ENCODE results near the gene LRTM1.

The LRTM1 gene

DNA sequence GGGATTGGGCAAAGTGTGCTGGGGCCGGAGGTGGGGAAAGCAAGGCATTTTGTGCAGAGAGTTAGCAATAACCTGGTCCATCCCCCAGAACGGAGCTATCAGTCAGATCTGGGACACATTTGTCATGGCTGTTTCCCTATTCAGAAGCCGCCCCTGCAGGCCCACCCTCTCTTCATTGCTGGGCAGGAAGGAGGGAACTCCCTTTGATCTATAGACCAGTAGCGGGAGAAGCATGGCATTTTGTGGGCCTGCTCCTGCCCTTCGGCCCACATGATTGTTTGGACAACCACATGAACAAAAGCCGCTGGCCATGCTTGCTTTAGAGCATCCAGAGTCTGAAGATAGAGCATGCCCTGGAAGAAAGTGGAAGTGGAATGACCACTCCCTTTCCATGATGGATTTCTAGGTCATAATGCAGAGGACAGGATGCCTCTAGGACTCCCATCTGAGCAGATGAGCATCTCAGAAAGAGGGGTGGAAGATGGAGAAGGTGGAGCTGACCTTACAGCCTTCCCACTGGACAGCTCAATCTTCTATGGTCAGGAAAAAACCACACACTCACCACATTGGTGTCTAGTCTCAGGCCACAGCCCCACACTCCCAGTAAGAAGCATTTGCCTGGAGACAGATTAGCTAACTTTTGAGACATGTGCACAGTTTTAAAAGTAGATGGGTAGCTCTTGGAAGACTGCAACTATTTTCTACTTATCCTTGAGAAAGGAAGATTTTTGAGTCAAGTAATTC is 11.9 kb upstream of the LRTM1 start:
- DNase-seq = no peak

DNA sequence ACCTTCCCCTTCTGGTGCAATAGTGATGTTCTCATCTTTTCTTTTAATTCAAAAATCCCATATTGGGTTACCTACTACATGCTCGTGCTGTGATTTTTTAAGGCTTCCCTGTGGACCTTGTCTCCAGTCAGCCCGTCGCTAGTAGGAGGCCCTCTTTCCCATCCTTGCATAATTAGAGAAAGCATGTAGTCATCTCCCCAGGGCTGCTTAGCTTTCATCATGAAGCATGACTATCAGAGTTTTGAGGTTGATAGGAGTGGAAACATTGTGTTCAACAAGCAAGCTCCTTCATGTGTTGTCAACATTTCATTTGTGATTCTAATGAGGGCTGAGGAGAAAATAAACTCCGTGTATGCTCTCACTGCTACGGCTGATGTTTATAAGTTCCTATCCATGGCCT is 8.7 kb upstream of the LRTM1 start:
- DNase-seq = no peak

DNA sequence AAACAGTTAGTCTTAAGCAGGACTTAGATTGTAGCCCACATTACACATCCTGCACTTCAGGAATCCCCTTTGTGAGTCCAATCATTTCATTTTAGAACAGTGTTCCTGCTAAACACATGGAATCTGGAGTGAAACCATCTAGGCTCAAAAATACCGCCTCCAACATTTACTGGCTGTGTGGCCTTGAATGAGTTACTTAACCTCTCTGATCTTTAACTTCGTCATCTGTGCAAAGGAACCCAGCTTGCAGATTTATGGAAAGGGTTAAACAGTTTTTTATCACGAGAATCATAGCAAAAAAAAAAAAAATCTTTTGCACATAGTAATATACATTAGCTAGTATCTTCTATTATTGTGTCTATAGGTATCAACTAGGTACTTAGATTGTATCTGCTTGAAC is 8.0 kb upstream of the LRTM1 start:
- no peak for DNase-seq

DNA sequence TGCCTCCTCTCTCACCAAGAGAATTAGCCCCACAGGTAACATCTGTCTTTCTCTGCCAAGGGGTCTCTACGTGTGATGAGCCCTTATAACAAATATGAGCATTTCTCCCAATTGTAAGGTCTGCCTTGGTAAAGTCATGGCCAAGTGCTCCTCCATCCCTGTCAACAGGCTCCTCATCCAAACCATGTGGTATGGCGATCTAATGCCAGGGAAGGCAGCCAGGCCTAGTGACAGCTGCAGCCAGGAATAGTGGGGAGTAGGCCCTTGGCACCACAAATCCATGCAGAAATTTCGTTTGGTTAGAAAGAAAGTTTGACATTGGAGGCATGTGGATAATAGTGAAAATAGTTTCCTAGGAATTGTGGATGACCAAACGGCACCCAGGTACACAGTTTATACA is 4.7 kb upstream of the LRTM1 start:
- peak; percentile 43 to 58 for DNase-seq

DNA sequence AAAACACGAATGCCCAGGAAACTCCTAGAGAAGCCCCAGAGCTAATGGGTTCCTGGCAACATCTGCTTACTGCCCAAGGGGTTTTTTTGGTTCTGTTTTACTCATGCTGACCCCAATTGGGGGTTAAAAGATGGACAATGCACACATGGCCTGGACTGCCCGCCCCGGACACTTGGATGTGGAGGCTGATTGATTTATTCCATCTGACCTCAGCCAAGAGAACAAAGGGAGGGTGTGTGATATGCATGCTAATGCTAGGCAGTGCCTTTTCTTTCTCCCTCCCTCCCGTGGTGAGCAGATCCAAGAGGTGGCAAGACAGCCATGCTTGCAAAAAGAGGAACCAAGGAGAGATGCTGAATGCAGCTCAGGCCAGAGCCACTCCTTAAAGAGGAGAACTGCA is 3.3 kb upstream of the LRTM1 start:
- DNase-seq = peak; percentile 76 to 81

DNA sequence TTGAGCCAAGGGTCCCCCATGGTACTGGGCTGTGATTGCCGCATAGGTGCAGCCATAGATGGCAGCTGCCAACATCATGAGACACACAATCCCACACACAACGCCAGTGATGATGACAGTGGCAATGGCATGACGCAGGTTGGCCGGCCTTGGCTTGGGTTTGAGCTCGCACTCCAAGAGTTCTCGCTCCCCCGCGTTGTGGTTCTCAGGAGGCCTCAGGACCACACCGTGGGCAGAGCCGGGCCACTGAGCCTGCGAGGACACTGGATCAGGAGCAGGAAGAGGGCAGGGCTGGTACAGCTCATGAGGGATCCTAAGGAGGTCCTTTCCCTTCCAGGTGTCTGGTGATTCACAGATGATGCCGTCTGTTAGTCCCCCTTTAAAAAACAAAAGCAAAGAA is 9.3 kb downstream of the LRTM1 start:
- no peak for DNase-seq

DNA sequence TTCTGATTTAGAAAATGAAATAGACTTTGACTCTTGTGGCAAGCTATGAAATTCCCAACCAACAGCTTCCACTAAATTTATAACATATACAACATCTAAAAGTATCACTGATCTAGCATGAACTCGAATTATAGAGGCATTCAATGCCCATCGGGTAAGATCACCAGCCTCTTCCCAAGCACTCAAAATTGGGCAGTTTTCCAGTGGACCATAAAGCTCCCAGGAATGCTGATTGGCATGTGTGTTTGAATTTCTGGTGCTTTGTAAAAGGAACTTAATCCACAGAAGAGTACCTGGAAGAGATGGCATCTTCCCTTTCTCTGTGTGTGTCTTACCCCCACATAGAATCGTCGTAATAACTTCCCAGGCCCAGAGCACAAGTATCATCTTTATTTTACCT is 10.0 kb downstream of the LRTM1 start:
- no peak for DNase-seq

DNA sequence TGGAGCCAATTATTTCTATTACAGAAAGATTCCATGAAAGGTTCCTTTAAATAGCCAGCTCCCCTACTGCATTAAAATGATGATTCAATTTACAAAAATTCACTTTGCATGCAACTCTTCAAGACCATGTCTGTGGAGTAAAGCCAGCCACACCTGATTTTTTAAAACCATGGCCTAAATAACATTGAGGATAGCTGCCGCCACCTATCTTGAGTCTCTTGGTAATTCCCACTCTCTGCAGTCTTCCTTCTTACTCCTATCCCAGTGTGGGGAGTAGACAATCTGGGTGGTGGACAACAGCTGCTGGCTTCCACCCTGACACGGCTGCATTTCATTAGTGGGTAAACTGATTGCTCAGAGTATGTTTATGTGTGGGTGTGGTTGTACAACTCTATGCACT is 10.7 kb downstream of the LRTM1 start:
- DNase-seq = no peak

DNA sequence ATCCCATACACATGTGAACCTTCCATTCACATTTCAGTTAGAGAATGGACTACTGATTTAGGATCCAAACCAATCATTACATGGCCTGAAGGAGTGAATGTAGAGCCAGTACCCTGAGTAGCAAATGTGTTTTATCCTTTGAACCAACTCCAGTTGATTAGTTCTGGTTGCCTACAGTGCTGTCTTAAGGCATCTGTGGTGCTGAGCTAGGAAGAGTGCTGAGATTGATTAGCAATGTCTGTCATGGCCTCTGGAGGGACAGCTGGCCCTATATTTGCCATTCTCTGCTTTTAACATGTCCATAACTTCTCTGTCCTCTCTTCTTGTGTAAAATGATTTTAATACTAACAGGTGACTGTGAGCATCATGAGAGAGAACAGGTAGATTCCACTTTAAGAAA is 11.1 kb downstream of the LRTM1 start:
- DNase-seq = no peak

DNA sequence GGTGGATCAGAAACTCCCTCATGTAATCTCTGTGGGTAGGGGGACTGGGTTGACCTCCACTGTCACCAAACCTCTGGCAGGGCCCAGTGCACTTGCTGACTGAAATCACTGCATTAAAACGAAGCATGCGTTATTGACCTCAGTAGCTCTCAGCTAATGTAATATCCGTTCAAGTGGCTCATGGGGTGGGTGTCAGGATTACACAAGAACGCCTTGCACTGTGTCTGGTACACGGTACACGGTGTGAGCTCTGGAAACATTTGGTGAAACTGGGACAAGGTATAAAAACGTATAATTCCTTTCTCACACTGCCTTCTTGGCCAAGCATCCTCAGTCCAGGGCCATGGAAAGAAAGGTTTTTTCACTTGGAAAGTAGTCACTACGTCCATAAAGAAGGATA is 11.9 kb downstream of the LRTM1 start:
- DNase-seq = no peak

DNA sequence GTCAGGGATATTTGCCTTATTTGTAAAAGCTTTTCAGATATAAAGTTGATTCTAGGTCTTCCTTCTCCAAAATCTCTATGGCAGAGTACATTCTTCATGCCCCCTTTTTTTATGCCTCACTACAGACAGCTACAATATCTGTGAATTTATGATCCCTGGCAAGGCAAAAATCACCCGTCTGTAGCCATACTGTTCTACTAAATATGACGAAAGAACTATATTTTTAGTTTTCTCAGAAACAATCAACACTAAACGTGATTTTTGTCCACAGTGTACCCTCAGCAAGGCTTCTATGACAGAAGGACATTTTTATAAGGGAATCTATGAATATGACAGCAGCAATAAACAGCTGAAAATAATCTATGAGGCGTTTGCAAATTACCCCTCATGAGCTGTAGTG is 12.7 kb downstream of the LRTM1 start:
- DNase-seq = no peak

DNA sequence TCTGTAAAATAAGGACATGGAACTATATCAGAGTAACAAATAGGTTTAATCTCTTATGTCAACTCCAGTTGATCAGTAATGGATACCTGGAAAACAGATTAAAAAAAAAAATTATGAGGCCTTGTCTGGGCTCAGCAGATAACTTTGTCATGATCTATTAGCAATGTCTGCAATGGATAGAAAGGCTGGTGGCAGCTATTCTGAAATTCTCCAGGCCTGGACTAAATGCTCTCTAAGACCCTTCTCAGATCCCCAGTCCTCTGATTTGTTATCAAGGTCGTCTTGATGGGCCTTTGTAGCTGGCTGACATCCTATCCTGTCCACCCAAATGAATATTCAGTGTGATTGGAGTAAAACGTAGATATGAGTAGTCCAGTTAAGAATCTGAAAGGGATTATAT is 13.7 kb downstream of the LRTM1 start:
- no peak for DNase-seq

DNA sequence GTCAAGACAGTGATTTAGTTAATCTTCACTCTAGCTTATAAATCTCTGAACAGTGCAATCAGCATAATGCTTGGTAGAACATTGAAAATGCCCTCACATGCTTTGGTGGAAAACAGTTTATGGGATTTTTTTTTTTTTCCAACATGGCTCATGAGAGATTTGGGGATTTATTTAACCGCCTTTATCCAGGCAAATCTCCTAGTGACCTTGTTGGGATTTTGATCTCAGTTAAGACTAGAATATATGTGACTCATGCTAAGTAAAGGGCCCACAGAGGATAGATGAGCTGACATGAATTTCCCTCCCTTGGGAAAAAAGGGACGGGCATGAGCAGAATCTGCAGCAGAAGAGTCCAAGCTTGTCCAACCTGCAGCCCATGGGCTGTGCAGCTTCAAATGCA is 18.7 kb downstream of the LRTM1 start:
- no peak for DNase-seq

DNA sequence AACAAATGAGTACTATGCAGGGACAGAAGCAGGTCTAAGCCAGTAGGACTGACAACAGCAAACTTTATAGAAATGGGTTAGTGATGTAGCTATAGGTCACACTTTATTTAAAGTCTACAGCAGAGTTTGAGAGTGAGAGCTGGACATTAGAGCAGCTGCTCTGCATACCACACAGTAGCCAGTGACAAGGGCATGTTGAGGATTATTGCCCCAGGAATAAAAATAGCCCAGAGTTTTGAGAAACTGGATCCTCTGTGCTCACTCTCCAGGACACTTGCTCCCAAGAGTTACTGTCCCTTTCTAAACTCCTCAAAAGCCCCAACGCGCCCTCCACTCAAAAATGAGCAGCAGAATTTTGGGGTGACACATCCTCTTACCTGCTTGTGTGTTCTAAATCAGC is 21.1 kb downstream of the LRTM1 start:
- no peak for DNase-seq

DNA sequence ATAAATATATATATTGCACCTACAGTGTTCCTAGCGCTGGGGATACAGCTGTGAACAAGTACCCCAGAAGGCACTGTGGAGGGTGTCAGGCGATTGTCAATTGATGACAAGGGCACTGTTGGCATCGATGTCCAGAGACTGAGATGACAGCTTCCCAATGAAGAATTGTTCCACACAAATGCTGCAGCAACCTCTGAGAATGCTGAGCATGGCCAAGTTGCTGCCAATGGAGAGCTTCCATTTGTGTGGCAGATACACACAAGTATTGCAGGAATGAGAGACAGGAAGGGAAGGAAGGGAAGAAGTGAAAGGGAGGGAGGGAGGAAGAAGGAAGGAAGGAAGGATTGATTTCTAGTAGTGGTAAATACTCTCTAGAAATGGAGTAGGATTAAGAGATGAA is 21.9 kb downstream of the LRTM1 start:
- DNase-seq = no peak

DNA sequence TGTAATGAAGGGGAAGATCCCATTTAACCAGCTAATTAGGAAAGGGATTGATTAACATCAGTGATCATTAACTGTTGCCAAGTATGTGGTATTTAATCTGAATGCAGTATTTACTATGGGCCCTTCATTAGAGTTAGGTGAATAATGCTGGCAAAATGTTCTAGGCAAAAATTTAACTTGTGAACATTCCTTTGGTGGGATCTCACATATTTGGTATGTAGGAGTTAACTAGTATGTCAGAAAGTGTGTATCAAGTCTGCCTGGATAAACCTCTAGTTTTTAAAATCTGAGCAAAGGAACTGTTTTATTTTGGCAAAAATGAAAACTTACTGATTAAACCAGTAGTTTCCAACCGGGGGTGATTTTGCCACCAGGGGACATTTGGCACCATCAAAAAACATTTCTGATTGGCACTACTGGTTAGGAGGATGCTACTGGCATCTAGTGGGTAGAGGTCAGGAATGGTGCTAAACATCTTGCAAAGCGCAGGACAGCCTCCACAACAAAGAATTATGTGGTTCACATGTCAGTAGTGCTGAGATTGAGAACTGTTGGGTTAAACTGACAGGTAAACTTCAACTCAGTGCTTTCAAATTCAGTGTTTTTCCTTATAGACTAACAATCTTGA is 22.5 kb downstream of the LRTM1 start:
- DNase-seq = no peak

DNA sequence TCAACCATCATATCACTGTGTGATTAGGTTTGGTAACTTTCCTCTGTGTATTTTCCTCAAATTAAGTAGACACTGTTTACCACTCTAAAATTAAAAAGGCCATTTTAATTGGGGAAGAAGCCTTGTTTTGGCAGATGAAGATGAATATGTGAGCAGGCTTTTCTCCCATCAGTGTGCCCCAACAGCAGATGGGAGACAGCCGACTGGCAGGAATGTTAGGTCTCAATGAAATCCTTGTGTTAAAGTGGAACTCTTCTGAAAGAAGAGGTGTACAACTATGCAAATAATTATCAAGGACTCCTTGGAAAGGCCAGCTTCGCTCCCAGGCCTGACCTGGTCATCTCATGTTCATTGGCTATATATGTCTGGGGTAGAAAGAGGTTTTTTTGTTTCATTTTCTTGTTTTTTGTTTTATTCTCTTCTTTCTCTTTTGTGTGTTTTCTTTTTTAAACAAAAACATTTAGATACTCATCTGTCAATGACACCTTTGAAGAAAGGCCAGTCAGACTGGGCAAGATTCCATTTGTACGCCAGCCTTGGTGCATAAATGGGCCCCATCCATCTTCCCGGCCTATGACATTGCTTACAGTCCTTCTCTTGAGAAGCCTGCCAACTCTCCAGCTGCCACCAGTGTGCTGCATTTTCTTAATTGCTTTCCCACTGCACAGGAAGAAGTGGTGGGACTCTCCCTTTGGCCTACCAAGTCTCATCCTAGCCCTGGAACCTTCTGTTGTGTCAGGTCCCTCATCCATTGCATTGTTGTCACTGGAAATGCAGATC is 25.8 kb downstream of the LRTM1 start:
- no peak for DNase-seq

DNA sequence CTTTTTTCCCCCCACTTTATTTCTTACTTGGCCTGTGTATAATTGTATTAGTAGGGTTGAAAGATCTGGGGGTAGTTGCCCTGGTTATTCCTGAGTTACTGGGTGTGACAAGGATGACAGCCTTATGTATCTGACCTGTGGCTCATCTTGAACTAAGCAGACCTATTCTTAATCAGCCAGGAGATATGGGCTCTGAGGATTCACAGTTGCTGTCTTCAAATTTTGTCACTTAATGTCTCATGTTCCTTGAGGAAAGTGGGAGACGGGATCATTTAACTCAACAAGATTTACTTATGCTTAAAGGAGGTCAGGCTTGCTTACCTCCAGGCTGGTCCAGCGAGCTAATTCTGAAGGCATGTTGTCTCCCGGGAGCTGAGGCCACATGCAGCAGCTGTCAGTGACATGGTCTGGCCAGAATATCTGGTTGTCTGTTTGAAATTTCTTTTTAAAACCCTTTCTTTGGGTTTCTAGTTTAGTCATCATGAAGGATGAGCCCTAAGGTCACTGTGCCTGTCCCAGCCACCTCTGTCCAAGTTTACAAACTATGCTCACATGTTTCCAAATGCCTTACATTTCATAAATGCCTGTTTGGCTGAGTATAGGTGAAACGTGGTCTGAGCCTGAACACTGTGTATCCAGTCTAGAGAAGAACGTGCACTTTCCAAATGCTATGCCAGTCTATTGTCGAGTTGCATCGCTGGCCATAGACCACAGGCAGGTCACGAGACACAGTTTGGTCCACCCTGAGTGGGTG is 26.8 kb downstream of the LRTM1 start:
- no peak for DNase-seq

DNA sequence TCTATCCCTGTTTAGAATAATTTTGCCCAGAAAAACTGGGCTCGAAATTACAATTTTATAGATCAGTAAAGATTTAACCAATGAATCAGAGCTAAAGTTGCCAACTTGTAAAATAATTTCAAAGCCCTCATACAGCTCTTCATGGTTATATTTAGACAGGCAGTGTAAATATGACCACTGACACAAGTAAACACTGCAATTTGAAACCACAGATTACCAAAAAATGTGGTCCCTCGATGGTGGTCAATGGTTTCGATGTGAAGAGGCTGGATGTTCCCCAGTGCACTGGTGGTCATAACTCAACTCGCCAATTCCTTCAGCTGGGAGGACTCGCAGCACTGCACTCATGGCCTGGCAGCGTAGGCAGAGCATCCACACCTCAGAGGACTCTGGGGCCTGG is 28.6 kb downstream of the LRTM1 start:
- no peak for DNase-seq

DNA sequence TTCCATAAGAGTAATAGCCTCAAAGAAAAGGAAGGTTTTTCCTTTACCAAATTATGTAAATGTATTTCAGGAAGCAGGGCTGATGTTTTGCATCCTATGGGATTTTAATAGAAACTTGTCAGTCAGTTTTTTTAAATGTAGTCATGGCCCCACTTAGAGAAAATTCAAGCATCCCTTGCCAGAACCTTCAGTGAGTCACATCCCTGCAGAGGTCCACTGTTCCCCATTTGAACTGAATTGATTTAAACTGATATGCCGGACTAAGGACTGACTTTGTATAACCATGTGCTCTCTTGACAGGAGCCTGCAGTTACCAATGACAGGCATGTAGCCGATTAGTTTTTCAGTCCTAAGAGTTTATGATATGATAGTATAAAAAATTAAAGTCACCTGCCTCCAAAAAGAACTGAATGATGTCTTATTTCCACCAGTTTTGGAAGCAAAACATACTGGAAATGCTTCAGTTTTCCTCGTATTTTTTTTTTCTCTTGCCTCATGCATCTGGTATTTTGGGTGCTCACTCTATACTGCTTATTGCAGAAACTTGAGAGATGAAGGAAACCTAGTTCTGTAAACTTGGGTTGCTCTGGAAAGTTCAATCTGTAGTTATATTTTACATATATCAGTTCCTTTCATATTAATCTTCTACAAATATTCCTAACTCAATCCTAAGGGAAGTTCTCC is 30.7 kb downstream of the LRTM1 start:
- no peak for DNase-seq

DNA sequence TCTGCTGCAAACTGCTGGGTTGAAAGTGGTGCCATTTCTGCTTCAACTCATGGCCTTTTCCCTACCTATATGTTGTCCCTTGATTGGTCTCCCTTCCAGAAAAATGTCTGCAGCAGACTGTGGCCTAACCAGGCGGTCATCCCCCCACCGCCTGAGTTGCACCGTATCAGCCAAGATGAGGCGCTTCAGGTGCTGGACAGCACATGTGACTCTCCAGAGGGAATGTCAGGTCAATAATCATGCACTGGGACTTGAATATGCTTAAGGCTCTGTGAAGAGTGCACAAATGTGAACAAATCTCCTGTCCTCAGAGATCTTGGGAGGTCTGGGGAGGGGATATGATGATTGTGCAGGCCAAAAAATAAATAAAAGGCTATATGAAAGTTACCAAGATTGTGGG is 32.2 kb downstream of the LRTM1 start:
- no peak for DNase-seq

DNA sequence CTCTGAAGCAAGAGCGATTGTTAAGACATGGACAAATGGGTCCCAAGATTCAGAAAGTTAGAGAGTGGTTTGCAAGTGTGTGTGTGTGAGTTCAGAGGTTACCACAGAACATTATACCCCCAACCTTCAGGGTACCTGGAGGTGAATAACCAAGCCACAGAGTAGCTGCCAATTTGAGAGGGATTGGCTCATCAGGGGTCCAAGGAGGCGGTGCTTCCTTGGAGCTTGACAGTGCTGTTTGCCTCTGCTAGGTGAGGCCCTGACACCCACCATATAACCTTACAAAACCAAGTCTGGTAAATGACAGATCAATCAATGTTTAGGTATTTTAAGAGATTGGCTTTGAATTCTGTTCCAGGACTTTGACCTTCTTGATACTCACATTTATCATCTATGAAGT is 35.7 kb downstream of the LRTM1 start:
- no peak for DNase-seq

DNA sequence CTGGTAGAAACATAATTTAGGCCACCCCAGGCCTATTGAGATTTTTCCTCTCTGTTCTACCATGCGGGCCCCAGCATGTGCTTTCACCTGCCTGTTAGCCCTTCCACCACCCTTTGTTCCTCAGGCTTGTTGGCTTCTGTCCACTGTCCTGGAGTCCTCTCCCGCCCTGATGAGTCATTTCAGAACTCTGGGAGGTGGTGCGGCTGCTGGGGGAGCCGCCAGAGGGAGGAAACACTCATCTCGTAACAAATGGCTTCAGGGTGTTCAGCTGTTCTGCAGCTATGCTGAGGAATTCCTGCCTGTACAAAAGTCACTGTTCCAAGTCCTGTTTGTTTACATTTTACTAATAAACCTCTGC is 36.3 kb downstream of the LRTM1 start:
- DNase-seq = peak; percentile 17 to 45
